Measurements from ENCODE around the gene INSYN2B. TPM values are rescaled to one million over a fixed set of nuclear protein-coding genes. Genes with fewer than 3 reads are reported as not detected.

The INSYN2B gene
- total RNA-seq, 4 donors from 2014 or later, result 0.16 to 0.34 TPM; not detected in 2

DNA sequence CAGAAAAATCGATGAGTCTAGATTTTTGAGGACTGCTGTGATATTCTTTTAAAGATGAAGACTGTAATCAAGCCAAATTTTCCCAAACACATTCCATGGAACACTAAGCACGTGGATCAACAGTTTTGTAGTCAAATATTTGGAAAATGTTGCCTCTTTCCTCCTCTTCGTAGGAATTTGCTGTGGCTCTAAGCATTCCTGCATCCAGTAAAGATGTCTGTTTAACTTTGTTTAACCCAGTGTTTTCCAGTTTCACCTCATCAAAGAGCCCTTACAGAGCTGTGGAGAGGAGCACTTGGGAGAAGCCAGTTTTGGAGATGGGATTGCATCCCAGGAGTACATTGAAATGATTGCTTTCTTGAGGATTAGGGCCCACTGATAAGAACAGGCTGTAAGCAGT is 58.9 kb downstream of the INSYN2B start:
- TF ChIP-seq, protein P1, sequence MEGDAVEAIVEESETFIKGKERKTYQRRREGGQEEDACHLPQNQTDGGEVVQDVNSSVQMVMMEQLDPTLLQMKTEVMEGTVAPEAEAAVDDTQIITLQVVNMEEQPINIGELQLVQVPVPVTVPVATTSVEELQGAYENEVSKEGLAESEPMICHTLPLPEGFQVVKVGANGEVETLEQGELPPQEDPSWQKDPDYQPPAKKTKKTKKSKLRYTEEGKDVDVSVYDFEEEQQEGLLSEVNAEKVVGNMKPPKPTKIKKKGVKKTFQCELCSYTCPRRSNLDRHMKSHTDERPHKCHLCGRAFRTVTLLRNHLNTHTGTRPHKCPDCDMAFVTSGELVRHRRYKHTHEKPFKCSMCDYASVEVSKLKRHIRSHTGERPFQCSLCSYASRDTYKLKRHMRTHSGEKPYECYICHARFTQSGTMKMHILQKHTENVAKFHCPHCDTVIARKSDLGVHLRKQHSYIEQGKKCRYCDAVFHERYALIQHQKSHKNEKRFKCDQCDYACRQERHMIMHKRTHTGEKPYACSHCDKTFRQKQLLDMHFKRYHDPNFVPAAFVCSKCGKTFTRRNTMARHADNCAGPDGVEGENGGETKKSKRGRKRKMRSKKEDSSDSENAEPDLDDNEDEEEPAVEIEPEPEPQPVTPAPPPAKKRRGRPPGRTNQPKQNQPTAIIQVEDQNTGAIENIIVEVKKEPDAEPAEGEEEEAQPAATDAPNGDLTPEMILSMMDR (IDR thresholded peaks at IDR 0.05; ENCODE audit: low read depth), result no peak

DNA sequence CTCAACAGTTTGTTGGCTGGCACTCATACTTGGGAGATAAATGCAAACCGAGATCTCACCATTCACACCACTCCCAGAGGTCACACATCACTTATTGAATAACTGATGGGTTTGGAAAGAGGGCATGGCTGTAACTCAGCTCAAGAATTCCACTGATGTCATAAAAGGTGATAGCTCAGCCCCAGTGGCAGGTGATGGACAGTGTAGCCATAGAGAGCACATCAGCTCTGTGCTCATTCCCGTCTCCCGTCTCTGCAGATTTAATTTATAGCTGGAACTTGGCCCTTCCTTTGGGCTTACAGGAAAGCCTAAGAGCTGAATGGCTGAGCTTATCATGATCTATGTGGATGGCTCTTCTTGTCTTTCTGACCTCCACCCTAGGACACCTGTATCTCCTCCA is 59.8 kb downstream of the INSYN2B start:
- TF ChIP-seq, protein P1 (IDR thresholded peaks at IDR 0.05; ENCODE audit: low read depth), result no peak

DNA sequence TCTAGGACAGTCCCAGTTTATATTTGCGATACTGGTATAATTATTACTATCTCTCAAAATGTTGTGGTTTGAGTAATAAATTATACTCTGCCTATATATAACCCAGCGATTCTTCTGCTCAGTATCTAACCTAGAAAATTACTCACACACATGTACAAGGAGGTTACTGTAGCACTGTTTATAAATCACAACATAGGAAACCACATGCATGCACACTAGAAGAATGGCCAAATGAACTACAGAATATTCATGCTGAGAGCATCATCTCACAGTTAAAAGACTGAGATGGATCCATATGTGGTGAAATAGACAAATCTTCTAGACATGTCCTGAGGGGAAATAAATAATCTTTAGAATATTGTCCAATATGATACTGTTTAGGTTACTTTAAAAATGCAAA is 62.1 kb downstream of the INSYN2B start:
- TF ChIP-seq, protein P1 (IDR thresholded peaks at IDR 0.05; ENCODE audit: low read depth), result no peak

DNA sequence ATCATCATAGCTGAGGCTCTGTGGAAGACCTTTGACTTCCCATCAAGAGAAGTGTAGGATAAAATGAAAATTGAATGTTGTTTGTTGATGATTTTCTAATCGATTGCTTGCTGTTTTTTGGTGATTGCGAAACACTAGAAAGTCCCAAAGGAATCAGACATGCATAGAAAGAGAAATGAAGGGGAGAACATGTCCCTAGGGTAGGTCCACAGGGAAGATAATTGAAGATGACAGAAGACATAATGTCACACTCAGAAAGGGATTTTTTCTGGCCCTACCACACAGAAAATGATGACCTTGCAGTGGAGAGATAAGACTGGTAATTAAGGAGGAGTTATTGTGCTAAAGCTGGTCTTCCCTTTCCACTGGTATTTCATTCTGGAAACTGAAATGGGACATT is 62.8 kb downstream of the INSYN2B start:
- TF ChIP-seq, protein P1 (IDR thresholded peaks at IDR 0.05; ENCODE audit: low read depth), result no peak

DNA sequence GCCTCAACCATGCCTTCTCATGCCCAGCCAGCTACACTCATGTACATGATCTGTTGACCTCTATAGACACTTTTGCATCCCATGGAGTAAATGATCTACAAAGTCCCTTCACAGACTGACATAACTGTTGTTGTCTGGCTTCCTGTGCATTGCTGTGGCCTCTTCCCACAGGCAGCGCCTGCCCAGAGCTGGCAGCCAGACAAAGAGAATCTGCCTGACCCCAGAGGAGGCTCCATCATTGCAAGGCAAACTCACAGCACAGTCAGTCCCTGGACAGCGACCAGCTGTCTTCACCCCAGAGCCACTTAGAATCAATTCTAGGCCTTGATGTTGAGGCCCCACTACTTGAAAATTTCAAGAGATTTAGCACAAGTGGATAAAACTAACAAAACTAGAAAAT is 65.5 kb downstream of the INSYN2B start:
- TF ChIP-seq, protein P1 (IDR thresholded peaks at IDR 0.05; ENCODE audit: low read depth), result no peak

DNA sequence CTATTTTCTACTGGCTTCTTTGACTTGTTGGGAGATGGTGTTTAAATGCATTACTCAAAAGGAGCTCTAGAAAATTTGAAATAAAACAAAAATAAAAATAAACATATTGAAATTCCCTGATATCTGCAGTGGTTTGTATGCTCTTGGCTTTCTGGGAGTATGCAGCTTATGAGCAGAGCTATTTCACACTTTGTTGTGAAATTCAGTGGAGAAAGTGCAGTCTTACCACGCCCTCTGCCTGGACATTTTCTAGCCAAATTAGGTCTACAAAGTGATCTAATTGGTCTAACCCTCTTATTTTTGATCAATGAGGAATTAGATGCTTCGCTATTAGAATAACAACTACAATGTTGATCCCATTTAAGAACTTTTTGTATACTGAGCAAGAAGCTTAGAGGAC is 66.8 kb downstream of the INSYN2B start:
- TF ChIP-seq, protein P1 (IDR thresholded peaks at IDR 0.05; ENCODE audit: low read depth), result no peak

DNA sequence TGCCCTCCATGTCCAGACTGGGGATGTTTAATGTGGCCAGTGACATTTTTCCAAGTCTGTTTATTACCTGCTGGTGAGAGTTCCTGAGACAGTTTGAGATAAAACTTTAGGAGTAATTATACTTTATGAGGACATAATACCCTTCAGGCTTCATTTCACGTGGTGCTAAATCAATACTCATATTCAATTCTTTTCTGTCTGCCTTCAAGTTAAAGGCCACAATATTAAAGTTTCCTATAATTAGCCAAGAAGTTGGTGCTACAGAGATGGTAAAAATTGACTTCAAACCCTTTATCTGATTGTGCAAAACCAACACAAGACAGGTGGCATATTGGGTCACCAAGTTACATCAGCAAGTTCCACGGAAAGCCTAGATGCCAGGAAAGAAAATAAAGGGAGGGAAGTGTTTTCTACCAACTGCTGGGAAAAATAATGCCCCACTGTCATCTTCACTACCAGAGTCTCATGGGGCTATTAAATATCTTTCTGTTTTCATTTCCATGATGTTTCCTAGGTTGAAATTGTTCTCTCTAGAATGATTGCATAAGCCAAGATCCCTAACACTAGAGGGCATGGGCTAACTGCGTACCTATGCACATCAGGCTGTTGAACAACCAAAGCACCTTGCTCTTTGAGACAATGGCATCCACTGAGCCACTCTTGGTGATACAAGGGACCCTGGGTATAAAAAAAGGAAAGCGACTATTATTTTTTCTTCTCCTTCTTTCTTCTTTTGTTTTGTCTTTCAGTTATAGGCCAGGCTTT is 68.7 kb downstream of the INSYN2B start:
- TF ChIP-seq, protein P1 (IDR thresholded peaks at IDR 0.05; ENCODE audit: low read depth), result no peak

All from subcutaneous adipose tissue (tissue), 4 donors.